Heart right ventricle (tissue), 16 donors: ENCODE measurements around the gene PRM1. TPM values are rescaled to one million over a fixed set of nuclear protein-coding genes. Genes with fewer than 3 reads are reported as not detected.

Experiments
- ATAC-seq, 8 donors: fragments of 200-7000 bp; cut with Tn5 transposase; one replicate each; pipeline ENCODE4 v1.9.1; 2020; ENCODE audit warnings: mild to moderate bottlenecking in 8 of 8, moderate library complexity in 8 of 8, moderate number of reproducible peaks in 1 of 8
- DNase-seq, 2 donors: peaks; one replicate each; pipeline ENCODE4 v3.0.0-alpha.2; 2020
- H3K27ac ChIP-seq, 10 donors: fragments of 200-600 bp; sonication (generic) in 2 of 10; one replicate each; pipeline versions ENCODE4 v1.5.0 to v1.8.0; 2020 to 2022; ENCODE audit warnings: mild to moderate bottlenecking in 3 of 10
- H3K27me3 ChIP-seq, 7 donors: fragments of 200-600 bp; one replicate each; pipeline ENCODE4 v1.8.0; 2021 to 2022; ENCODE audit warnings: mild to moderate bottlenecking in 2 of 7
- H3K36me3 ChIP-seq, 9 donors: fragments of 200-600 bp; sonication (generic) in 1 of 9; one replicate each; pipeline versions ENCODE4 v1.5.0 to v1.8.0; 2020 to 2022; ENCODE audit warnings: mild to moderate bottlenecking in 2 of 9
- H3K4me1 ChIP-seq, 9 donors: fragments of 200-600 bp; sonication (generic) in 1 of 9; one replicate each; pipeline versions ENCODE4 v1.5.0 to v1.8.0; 2020 to 2022; ENCODE audit warnings: mild to moderate bottlenecking in 4 of 9
- H3K4me3 ChIP-seq, 10 donors: fragments of 200-600 bp; sonication (generic) in 2 of 10; one replicate each; pipeline versions ENCODE4 v1.5.0 to v1.8.0; 2020 to 2022; ENCODE audit warnings: mild to moderate bottlenecking in 7 of 10, moderate library complexity in 2 of 10
- H3K9me3 ChIP-seq, 11 donors: fragments of 200-600 bp in 10 of 11; sonication (generic) in 2 of 11; one replicate each; pipeline versions ENCODE4 v1.5.0 to v1.8.0; 2013 to 2022; ENCODE audit warnings: mild to moderate bottlenecking in 2 of 11, control low read depth in 1 of 11, moderate library complexity in 1 of 11
- WGBS, 2 donors: extraction: QIAGEN DNeasy Blood & Tissue Kit; methylation state at CpG; one replicate each; pipeline ENCODE4 v1.1.7; 2013; ENCODE audit warnings: inconsistent platforms in 1 of 2; 5-methylcytosine and 5-hydroxymethylcytosine counted together
- intact Hi-C, 10 donors: fragments of 100-400 bp; cut with DNase I; formaldehyde crosslinking; loops; one replicate each; pipeline versions ENCODE4 v1.11.1 to v1.14.2; 2022
- polyA plus RNA-seq, 2 donors: library from polyadenylated mRNA; stranded (reverse); fragments of 200-250 nt; gene quantifications; one replicate each; pipeline ENCODE4 v1.2.3, GENCODE V29; 2013
- total RNA-seq, 10 donors: library from RNA; stranded (reverse); fragmentation: NEBNext Ultra II Directional in 3 of 10; extraction: Animal tissue kit (Norgen Biotek cat#: 25700) in 3 of 10; gene quantifications; one replicate each; pipeline versions ENCODE4 v1.2.1 to v1.2.4, GENCODE V29; 2021 to 2023
- TF ChIP-seq, protein P1 (sequence below), 9 donors: fragments of 200-600 bp; sonication (generic) in 2 of 9; IDR thresholded peaks; one replicate each; pipeline versions ENCODE4 v1.5.0 to v1.8.0; 2021 to 2022; ENCODE audit warnings: antibody characterized with exemption in 9 of 9, mild to moderate bottlenecking in 5 of 9, moderate library complexity in 1 of 9
- donor health status: Arrhythmogenic right ventricular cardiomyopathy.
- donor health status: ischemic (EF 13 %, LVEDD 7.1; RV severe dilation, severe dysfunction).
- donor health status: healthy with polysubstance abuse.
- donor health status: DM: no; HTN: yes; CAD: no.
- donor health status: DM: no; HTN: no; CAD: no.
- donor health status: ischemic (EF 25% LVEDD 6.9; RV normal size, moderate dysfunction).
- donor health status: ischemic (EF 25% LVEDD 5.7; RV mildly dilated, moderate dysfunction).
- donor health status: healthy.
- donor health status: DM: yes; HTN: yes; CAD: no.
- donor health status: Ischemic cardiomyopathy.
- donor health status: ischemic (EF 35%, LVEDD 5.7; RV mildly dilated, moderate dysfunction).
- donor health status: nonischemic (EF 11% LVEDD 7.7; RV severe dilation, severe dysfunction).
- donor health status: DM: yes; HTN: yes; CAD: no.
- donor health status: PGD.
- donor health status: ischemic (EF 29% LVEDD 5.4; RV normal size, mild dysfunction).
- donor health status: nonischemic (EF 23%, LVEDD 6.1; RV moderate dilation, normal function).

Gene PRM1
- total and polyA plus RNA-seq, 12 donors, result not detected

DNA sequence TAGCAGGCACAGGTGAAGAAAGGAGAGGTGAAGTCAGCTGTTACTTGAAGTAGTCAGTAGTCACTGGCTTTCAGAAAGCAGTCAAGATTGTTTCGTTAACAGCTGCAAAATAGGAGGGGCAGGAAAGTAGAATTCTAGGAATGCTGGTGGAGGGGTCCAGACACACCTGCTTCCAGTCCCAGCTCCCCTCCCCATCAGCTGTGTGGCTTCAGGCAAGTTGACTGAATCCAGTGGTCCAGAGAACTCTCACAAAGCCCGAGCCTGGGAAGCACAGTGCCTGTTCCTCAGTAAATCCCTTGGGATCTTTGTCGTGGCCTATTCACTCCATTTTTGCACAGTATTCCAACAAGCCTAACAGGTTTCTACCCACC lies 20.5 kb downstream of the PRM1 start:
- TF ChIP-seq, protein P1, sequence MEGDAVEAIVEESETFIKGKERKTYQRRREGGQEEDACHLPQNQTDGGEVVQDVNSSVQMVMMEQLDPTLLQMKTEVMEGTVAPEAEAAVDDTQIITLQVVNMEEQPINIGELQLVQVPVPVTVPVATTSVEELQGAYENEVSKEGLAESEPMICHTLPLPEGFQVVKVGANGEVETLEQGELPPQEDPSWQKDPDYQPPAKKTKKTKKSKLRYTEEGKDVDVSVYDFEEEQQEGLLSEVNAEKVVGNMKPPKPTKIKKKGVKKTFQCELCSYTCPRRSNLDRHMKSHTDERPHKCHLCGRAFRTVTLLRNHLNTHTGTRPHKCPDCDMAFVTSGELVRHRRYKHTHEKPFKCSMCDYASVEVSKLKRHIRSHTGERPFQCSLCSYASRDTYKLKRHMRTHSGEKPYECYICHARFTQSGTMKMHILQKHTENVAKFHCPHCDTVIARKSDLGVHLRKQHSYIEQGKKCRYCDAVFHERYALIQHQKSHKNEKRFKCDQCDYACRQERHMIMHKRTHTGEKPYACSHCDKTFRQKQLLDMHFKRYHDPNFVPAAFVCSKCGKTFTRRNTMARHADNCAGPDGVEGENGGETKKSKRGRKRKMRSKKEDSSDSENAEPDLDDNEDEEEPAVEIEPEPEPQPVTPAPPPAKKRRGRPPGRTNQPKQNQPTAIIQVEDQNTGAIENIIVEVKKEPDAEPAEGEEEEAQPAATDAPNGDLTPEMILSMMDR (IDR thresholded peaks at IDR 0.05), result no peak
- H3K4me1 ChIP-seq, result peaks cover 10 to 37% (median 24%) of the 10 kb centered on the region in 9 donors
- no peaks in the 10 kb centered on the region for H3K9me3 ChIP-seq
- 62 to 79% methylated on average over 3 of the region's 3 CpGs for WGBS, 2 donors
- no peak for ATAC-seq
- intact Hi-C loops, result loop anchor here in 2 of 10 donors (5.0 to 10.0 kb wide), 2 partner anchors 94 to 97 kb away; no protein-coding TSS in a partner anchor
- no peaks in the 10 kb centered on the region for H3K27me3 ChIP-seq
- H3K36me3 ChIP-seq, result no peaks in the 10 kb centered on the region
- no peak overlapping the region for H3K4me3 ChIP-seq
- no peak overlapping the region for H3K27ac ChIP-seq
- DNase-seq, result no peak

DNA sequence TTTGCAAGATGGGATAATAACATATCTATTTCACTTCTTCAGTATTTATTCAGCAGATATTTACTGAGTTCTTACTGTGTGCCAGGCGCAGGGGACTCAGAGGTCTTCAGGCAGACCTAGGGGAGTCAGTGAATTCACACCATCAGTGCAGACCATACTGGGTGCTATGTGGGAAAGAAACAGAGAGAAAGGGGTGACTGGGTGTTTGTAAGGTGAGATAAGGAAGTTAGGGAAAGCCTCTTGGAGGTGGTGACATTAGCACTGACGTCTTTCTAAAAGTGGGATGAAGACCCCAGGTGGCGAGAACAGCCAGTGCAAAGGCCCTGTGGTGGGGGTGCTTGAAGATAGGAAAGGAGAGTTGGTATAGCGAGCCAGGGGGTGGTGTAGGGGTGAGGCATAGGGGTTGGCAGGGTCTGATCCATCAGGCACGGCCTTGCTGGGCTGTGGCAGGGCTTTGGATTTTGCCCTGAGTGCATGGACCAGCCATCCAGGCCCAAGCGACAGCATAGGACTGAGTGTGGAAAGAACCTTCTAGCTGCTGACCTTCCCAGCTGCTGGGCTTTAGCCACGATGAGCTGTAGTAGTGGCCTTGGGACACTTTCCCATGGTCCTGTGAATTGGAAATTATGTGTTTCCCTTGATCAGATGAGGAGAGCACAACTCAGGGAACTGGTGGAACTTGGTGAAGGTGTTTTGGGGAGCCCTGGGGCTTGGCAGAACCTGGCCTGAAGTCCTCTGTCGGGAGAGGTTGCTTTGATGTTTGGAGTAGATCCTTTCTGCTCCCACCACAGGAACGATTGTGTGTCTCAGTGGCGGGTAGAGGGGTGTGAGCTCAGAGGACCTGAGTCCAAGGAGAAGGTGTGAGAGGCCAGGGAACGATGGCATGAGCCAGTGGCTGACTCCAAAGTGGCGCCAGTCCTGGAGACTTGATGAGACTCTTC lies 21.2 kb downstream of the PRM1 start:
- H3K9me3 ChIP-seq, result no peaks in the 10 kb centered on the region
- no peaks in the 10 kb centered on the region for H3K27me3 ChIP-seq
- peaks cover 0 to 4% (median 0%) of the 10 kb centered on the region in 9 donors for H3K36me3 ChIP-seq
- intact Hi-C loops, result loop anchor here in 9 of 10 donors (5.0 to 10.0 kb wide), 9 partner anchors 95 to 293 kb away; no protein-coding TSS in a partner anchor
- WGBS, 2 donors, result 93 to 95% methylated on average over 12 of the region's 12 CpGs
- TF ChIP-seq, protein P1 (IDR thresholded peaks at IDR 0.05), result no peak
- H3K4me3 ChIP-seq, result no peak overlapping the region
- DNase-seq (no peak), ATAC-seq (no peak)
- H3K27ac ChIP-seq, result peak overlapping the region in 5 of 10 donors; percentile 53 to 70 (median 57)
- peaks cover 14 to 38% (median 25%) of the 10 kb centered on the region in 9 donors for H3K4me1 ChIP-seq

DNA sequence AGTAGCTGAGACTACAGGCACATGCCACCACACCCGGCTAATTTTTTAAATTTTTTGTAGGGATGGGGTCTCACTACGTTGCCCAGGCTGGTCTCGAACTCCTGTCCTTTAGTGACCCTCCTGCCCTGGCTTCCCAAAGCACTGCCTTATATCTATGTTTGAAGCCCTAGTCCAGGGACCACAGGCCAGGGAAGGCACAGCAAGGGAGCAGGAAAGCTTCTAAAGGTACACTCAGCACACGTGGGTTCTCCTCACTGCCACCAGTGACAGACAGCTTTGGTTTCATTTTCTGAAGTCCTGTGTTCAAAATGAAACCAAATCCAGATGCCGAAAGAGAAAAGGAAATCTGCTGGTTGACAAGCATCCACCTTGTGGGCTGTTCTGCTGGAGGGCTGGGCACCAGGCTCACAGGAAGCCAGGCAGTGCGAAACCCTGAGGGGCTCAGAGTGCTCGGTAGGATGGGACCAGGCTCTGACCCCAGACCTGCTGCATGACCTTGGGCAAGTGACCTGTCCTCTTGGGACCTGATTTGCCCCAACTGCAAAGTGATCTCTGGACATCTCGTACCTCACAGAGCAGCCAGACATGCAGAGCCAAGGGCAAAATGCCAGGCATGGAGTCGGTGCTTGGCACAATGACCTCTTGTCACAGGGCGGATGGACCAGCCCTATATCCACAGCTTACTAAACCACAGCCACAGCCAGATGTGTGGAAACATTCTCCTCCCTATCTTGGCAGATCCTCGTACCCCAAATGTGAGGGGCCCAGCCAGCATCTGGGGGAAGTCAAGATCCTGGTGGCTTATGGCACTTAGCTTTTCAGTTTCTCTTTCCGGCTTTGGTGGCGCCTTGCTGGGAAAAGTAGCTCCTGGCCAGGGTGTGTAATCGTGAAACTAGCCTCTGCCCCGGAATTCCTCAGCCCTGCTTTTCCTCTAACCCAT lies 22.3 kb downstream of the PRM1 start:
- Histone ChIP-seq H3K9me3 (no peaks in the 10 kb centered on the region), H3K4me3 (peak overlapping the region in 5 of 10 donors; percentile 22 to 31 (median 28)), H3K4me1 (peaks cover 15 to 44% (median 33%) of the 10 kb centered on the region in 9 donors), H3K36me3 (peaks cover 0 to 15% (median 0%) of the 10 kb centered on the region in 9 donors), H3K27ac (peak overlapping the region in 9 of 10 donors; percentile 5 to 70 (median 57)), H3K27me3 (no peaks in the 10 kb centered on the region)
- ATAC-seq (peak in 2 of 8 donors; percentile 2 to 8), DNase-seq (peak; percentile 57 to 67)
- TF ChIP-seq, protein P1 (IDR thresholded peaks at IDR 0.05), result no peak
- intact Hi-C loops, result loop anchor here in 9 of 10 donors (5.0 to 10.0 kb wide), 8 partner anchors 98 to 292 kb away; no protein-coding TSS in a partner anchor
- WGBS, 2 donors, result 32 to 34% methylated on average over 15 of the region's 15 CpGs
